Naive thymus-derived CD4-positive, alpha-beta T cell (primary cell): ENCODE measurements around the gene TRIM27. TPM values are rescaled to one million over a fixed set of nuclear protein-coding genes. Genes with fewer than 3 reads are reported as not detected.
"Not testable (repeated sequence)": the region's sequence is repeated elsewhere in the genome, so short reads cannot be mapped to it uniquely, and the experiment has no call there.

Experiments used
- ATAC-seq: fragments of 150-1000 bp; cut with Tn5 transposase; 2 replicates; pipeline ENCODE4 v1.10.0; 2021; ENCODE audit warnings: mild to moderate bottlenecking, moderate library complexity
- CTCF ChIA-PET: fragments of 350-600 bp; sonication (Branson Sonifier 250); formaldehyde crosslinking; loops from one replicate; lab custom pipeline; 2021; ENCODE audit warnings: antibody characterized with exemption; lab: Charles Lee
- POLR2A ChIA-PET: fragments of 350-600 bp; sonication (Branson Sonifier 250); formaldehyde crosslinking; loops from one replicate; lab custom pipeline; 2021; ENCODE audit warnings: antibody characterized with exemption, inconsistent platforms; lab: Charles Lee
- DNase-seq, 9 donors: peaks; one replicate each; pipeline versions ENCODE4 v3.0.0 to v3.0.0-alpha.2; 2020 to 2022; ENCODE audit warnings: mixed read lengths in 1 of 9
- H3K27ac ChIP-seq: one replicate; pipeline ENCODE4 v1.7.0; 2013; ENCODE audit warnings: mild to moderate bottlenecking, low read depth, low read length, moderate library complexity
- H3K27me3 ChIP-seq, 2 donors: one replicate each; pipeline ENCODE4 v1.7.0; 2013; ENCODE audit warnings: low read length in 2 of 2, mild to moderate bottlenecking in 2 of 2, moderate library complexity in 2 of 2; ENCODE audit not compliant: control insufficient read depth in 2 of 2, insufficient read depth in 2 of 2
- H3K36me3 ChIP-seq, 3 experiments: 1 replicate in 2 of 3; 2 replicates in 1 of 3; pipeline ENCODE4 v1.7.0; 2013; ENCODE audit warnings: low read length in 3 of 3, mild to moderate bottlenecking in 3 of 3, moderate library complexity in 1 of 3; ENCODE audit not compliant: insufficient read depth in 3 of 3, control insufficient read depth in 2 of 3
- H3K4me1 ChIP-seq, 2 donors: one replicate each; pipeline ENCODE4 v1.7.0; 2013; ENCODE audit warnings: low read length in 2 of 2, mild to moderate bottlenecking in 2 of 2, moderate library complexity in 1 of 2; ENCODE audit not compliant: control insufficient read depth in 2 of 2, insufficient read depth in 2 of 2
- H3K4me3 ChIP-seq: 2 replicates; pipeline ENCODE4 v1.7.0; 2013; ENCODE audit warnings: mild to moderate bottlenecking, low read length
- H3K9me3 ChIP-seq, 3 experiments: 1 replicate in 2 of 3; 2 replicates in 1 of 3; pipeline ENCODE4 v1.7.0; 2013; ENCODE audit warnings: low read length in 3 of 3; ENCODE audit not compliant: control insufficient read depth in 2 of 3
- H3K27ac Mint-ChIP-seq, 9 donors: one replicate each; pipeline ENCODE4 v1.8.0; 2020 to 2022; ENCODE audit warnings: mixed read lengths in 9 of 9, mild to moderate bottlenecking in 8 of 9, moderate library complexity in 5 of 9, inconsistent platforms in 2 of 9
- H3K27me3 Mint-ChIP-seq, 5 donors: one replicate each; pipeline ENCODE4 v1.8.0; 2021 to 2022; ENCODE audit warnings: mixed read lengths in 5 of 5, mild to moderate bottlenecking in 1 of 5
- H3K36me3 Mint-ChIP-seq, 5 donors: one replicate each; pipeline ENCODE4 v1.8.0; 2020 to 2022; ENCODE audit warnings: mixed read lengths in 5 of 5, mild to moderate bottlenecking in 3 of 5, inconsistent platforms in 1 of 5
- H3K4me1 Mint-ChIP-seq, 7 donors: one replicate each; pipeline ENCODE4 v1.8.0; 2020 to 2022; ENCODE audit warnings: mixed read lengths in 7 of 7, mild to moderate bottlenecking in 3 of 7, inconsistent platforms in 1 of 7
- H3K4me3 Mint-ChIP-seq, 10 donors: one replicate each; pipeline ENCODE4 v1.8.0; 2020 to 2022; ENCODE audit warnings: mild to moderate bottlenecking in 10 of 10, mixed read lengths in 10 of 10, moderate library complexity in 6 of 10, inconsistent platforms in 2 of 10
- H3K9me3 Mint-ChIP-seq, 11 donors: one replicate each; pipeline ENCODE4 v1.8.0; 2020 to 2022; ENCODE audit warnings: mixed read lengths in 11 of 11, mild to moderate bottlenecking in 4 of 11, inconsistent platforms in 1 of 11, moderate library complexity in 1 of 11
- intact Hi-C, 2 donors: fragments of 100-400 bp; cut with micrococcal nuclease; formaldehyde crosslinking; loops; one replicate each; pipeline ENCODE4 v1.15.1; 2023
- polyA plus RNA-seq, 2 donors: library from polyadenylated mRNA; unstranded; fragments of 300-500 nt; fragmentation: Illumina TruSeq; gene quantifications; one replicate each; pipeline ENCODE4 v1.2.3, GENCODE V29; 2021
- total RNA-seq, 6 experiments: library from RNA in 5 of 6; stranded (reverse) in 5 of 6; gene quantifications; 1 replicate in 5 of 6; 2 replicates in 1 of 6; pipeline ENCODE4 v1.2.3 and lab custom pipeline; 2021 to 2026

Gene TRIM27
- total and polyA plus RNA-seq, 7 experiments from 2014 or later = 22.9 to 93.9 (median 67.5) TPM

DNA sequence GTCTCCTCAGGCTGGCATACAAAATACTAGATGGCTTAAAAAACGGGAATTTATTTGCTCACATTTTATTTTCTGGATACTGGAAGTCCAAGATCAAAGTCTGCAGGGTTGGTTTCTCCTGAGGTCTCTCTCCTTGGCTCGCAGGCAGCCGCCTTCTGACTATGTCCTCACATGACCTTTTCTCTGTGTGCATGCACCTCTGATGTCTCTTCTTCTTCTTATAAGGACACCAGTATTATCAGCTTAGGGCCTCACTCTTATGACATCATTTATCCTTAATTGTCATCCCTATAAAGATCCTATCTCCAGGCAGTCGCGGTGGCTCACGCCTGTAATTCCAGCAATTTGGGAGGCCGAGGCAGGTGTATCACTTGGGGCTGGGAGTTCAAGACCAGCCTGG is 9.3 kb upstream of the TRIM27 start:
- CTCF ChIA-PET = no interaction called here
- Histone ChIP-seq H3K27me3 (no peaks in the 10 kb centered on the region), H3K9me3 (no peaks in the 10 kb centered on the region), H3K36me3 (no peaks in the 10 kb centered on the region), H3K27ac (no peak overlapping the region), H3K4me1 (peaks cover 0 to 8% of the 10 kb centered on the region in 2 donors), H3K4me3 (no peak overlapping the region)
- DNase-seq (no peak), ATAC-seq (no peak)
- Mint-ChIP-seq H3K9me3 (no peaks in the 10 kb centered on the region), H3K36me3 (peaks cover 0 to 3% (median 0%) of the 10 kb centered on the region in 5 donors), H3K4me3 (no peak overlapping the region), H3K27me3 (peaks cover 0 to 20% (median 6%) of the 10 kb centered on the region in 5 donors), H3K27ac (peak overlapping the region in 3 of 9 donors; percentile 10 to 87 (median 44)), H3K4me1 (peaks cover 3 to 35% (median 15%) of the 10 kb centered on the region in 7 donors)
- POLR2A ChIA-PET = interaction anchor here (0.9 to 11.3 kb wide), 2 partner anchors 10 kb away, joined by 3 to 125 read pairs; partner anchors contain the start of gene TRIM27
- intact Hi-C loops = loop anchor here in 1 of 2 donors (1.0 kb wide), 1 partner anchor 9 kb away; no protein-coding TSS in a partner anchor

DNA sequence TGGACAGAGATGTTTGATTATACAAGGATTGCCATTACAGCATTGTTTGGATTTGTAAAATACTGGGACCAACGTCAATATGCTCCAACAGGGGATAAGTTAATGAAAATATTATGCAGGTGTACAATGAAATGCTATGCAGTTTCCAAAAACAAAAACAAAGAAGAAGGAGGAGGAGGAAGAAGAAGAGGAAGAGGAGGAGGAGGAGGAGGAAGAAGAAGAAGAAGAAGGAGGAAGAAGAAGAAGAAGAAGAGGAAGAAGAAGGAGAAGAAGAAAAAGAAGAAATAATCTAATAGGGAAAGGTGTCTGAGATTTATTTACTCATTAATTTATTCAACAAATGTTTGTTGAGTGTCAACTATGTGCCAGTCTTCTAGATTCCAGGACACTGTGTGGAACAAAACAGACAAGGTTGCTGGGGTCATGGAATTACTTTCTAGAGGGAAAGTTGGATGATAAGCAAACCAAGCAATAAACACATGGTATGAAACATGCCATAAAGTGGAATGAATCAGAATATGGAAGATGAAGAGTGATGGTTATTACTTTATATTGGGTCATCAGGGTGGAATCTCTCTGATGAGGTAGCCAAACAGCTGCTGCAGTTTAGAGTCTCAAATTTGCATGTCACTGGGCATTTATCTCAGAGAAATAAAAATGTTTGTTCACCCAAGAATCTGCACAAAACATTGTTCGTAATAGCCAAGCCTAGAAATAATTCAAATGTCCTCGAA is 6.3 kb upstream of the TRIM27 start:
- no peak overlapping the region for H3K4me3 Mint-ChIP-seq
- CTCF ChIA-PET = no interaction called here
- peaks cover 0 to 24% (median 5%) of the 10 kb centered on the region in 7 donors for H3K4me1 Mint-ChIP-seq
- peaks cover 0 to 3% (median 0%) of the 10 kb centered on the region in 5 donors for H3K36me3 Mint-ChIP-seq
- POLR2A ChIA-PET = interaction anchor here (0.6 to 0.7 kb wide), 3 partner anchors 30 to 1015 kb away, joined by 3 to 5 read pairs (median 3); no protein-coding TSS in a partner anchor
- DNase-seq (no peak), ATAC-seq (no peak)
- H3K27me3 ChIP-seq = no peaks in the 10 kb centered on the region
- H3K4me1 ChIP-seq = no peaks in the 10 kb centered on the region
- H3K9me3 Mint-ChIP-seq = no peaks in the 10 kb centered on the region
- H3K9me3 ChIP-seq = no peaks in the 10 kb centered on the region
- no peaks in the 10 kb centered on the region for H3K36me3 ChIP-seq
- H3K27ac ChIP-seq = no peak overlapping the region
- H3K27ac Mint-ChIP-seq = no peak overlapping the region
- peaks cover 0 to 20% (median 6%) of the 10 kb centered on the region in 5 donors for H3K27me3 Mint-ChIP-seq
- intact Hi-C loops = no loop called here
- no peak overlapping the region for H3K4me3 ChIP-seq

DNA sequence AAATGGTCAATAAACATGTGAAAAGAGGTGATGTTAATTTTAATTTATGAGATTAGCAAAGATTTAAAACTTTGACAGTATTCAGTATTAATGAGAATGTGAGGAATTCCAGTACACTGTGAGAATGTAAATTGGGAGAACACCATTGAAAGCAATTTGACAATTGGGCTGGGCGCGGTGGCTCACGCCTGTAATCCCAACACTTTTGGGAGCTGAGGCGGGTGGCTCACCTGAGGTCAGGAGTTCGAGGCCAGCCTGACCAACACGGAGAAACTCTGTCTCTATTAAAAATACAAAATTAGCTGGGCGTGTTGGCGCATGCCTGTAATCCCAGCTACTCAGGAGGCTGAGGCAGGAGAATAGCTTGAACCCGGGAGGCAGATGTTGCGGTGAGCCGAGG is 5.6 kb upstream of the TRIM27 start:
- H3K4me3 Mint-ChIP-seq, H3K27ac ChIP-seq, H3K9me3 ChIP-seq, H3K36me3 Mint-ChIP-seq, H3K4me1 ChIP-seq, H3K4me3 ChIP-seq, DNase-seq, ATAC-seq, H3K9me3 Mint-ChIP-seq, intact Hi-C loops, CTCF ChIA-PET, H3K27me3 ChIP-seq, H3K27ac Mint-ChIP-seq, H3K36me3 ChIP-seq: not testable (repeated sequence)
- H3K27me3 Mint-ChIP-seq = peaks cover 0 to 20% (median 6%) of the 10 kb centered on the region in 5 donors
- peaks cover 0 to 23% (median 7%) of the 10 kb centered on the region in 7 donors for H3K4me1 Mint-ChIP-seq
- POLR2A ChIA-PET = interaction anchor here (0.7 kb wide), 1 partner anchor 44 kb away, joined by 3 read pairs; no protein-coding TSS in a partner anchor

DNA sequence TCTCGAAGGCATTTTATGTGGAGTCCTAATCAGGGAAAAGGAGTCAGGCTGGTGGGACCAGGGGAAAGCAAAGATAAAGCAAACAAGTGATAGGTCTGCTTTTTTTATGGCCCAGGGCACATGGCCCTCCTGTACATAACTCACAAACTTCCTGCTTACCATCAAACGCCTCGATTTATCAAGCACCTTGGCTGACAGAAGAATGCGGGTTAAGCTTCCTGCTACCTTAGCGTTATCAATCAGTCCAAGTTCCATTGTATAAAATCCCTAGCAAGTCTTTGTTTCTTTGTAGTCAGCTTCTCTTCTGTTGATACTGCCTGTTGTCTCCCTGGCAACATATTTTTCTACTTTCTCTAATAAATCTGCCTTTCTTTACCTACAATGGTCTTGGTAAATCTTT is 4.1 kb upstream of the TRIM27 start:
- peak in 1 of 9 donors; percentile 31 for DNase-seq
- CTCF ChIA-PET = no interaction called here
- Histone ChIP-seq H3K36me3 (peaks cover 0 to 11% (median 0%) of the 10 kb centered on the region in 3 experiments), H3K9me3 (no peaks in the 10 kb centered on the region), H3K4me1 (peaks cover 0 to 7% of the 10 kb centered on the region in 2 donors), H3K27me3 (no peaks in the 10 kb centered on the region), H3K4me3 (no peak overlapping the region), H3K27ac (no peak overlapping the region)
- POLR2A ChIA-PET = interaction anchor here (0.6 kb wide), 1 partner anchor 63 kb away, joined by 3 read pairs; no protein-coding TSS in a partner anchor
- H3K36me3 Mint-ChIP-seq = peaks cover 0 to 3% (median 0%) of the 10 kb centered on the region in 5 donors
- H3K27me3 Mint-ChIP-seq = peaks cover 0 to 20% (median 6%) of the 10 kb centered on the region in 5 donors
- no peak overlapping the region for H3K27ac Mint-ChIP-seq
- no peak overlapping the region for H3K4me3 Mint-ChIP-seq
- no peak for ATAC-seq
- peaks cover 0 to 13% (median 6%) of the 10 kb centered on the region in 7 donors for H3K4me1 Mint-ChIP-seq
- intact Hi-C loops = no loop called here
- H3K9me3 Mint-ChIP-seq = no peaks in the 10 kb centered on the region

DNA sequence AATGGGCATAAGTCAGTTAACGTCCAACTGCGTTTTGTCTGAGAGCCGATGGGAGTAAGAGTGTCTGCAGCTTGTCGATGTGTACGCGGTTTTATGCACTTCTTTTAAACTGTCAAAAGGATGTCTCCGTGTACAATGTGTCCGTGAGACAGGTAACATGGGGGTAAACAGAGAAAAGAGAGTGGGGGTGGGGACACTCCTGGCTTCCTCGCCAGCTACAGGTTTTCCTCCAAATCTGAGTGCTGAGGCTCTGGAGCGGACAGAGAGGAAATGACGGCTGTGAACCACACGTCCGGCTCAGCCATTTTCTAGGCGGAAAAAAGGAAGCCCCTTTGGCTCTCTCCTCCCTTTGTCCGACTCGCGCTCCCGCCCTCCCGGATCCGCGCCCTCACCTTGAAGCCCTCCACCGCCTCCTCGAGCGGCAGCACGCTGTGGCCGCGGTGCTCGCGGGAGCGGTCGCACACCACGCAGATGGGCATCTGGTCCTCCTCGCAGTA is 916 bp downstream of the TRIM27 start:
- POLR2A ChIA-PET = interaction anchor here (0.6 to 4.6 kb wide), 19 partner anchors 9 to 1116 kb away, joined by 3 to 125 read pairs (median 11); a partner anchor contains a TSS
- ATAC-seq = peak; percentile 28
- Mint-ChIP-seq H3K4me1 (peaks cover 33 to 53% (median 44%) of the 10 kb centered on the region in 7 donors), H3K4me3 (peak overlapping the region; percentile 87 to 99 (median 95)), H3K9me3 (no peaks in the 10 kb centered on the region), H3K27me3 (no peaks in the 10 kb centered on the region), H3K27ac (peak overlapping the region; percentile 85 to 96 (median 89)), H3K36me3 (peaks cover 4 to 36% (median 21%) of the 10 kb centered on the region in 5 donors)
- intact Hi-C loops = loop anchor here (1.0 to 5.0 kb wide), 10 partner anchors 18 to 841 kb away; partner anchors contain the start of gene ZNF165 (in 1 of the 2)
- no peaks in the 10 kb centered on the region for H3K9me3 ChIP-seq
- peak overlapping the region; percentile 86 for H3K27ac ChIP-seq
- peaks cover 20 to 34% of the 10 kb centered on the region in 2 donors for H3K4me1 ChIP-seq
- H3K4me3 ChIP-seq = peak overlapping the region; percentile 87
- no peaks in the 10 kb centered on the region for H3K27me3 ChIP-seq
- peaks cover 8 to 35% (median 23%) of the 10 kb centered on the region in 3 experiments for H3K36me3 ChIP-seq
- peak in 7 of 9 donors; percentile 25 to 53 (median 30) for DNase-seq
- CTCF ChIA-PET = interaction anchor here (0.7 to 1.8 kb wide), 4 partner anchors 10 to 25 kb away, joined by 3 to 5 read pairs (median 4); no protein-coding TSS in a partner anchor
